Thyroid gland (tissue), 4 donors: ENCODE results near the gene ACSS3. TPM values are rescaled to one million over a fixed set of nuclear protein-coding genes. Genes with fewer than 3 reads are reported as not detected.

Source experiments
- DNase-seq, 2 donors: peaks; one replicate each; pipeline ENCODE4 v3.0.0-alpha.2; 2019
- H3K27ac ChIP-seq, 3 donors: fragments of 200-600 bp; sonication (generic); 1 replicate in 2 of 3; 2 replicates in 1 of 3; pipeline ENCODE4 v1.5.1; 2016 to 2019; ENCODE audit warnings: mild to moderate bottlenecking in 1 of 3, moderate library complexity in 1 of 3
- H3K27me3 ChIP-seq: fragments of 200-600 bp; sonication (generic); one replicate; pipeline ENCODE4 v1.5.1; 2019
- H3K36me3 ChIP-seq, 2 donors: fragments of 200-600 bp; sonication (generic); one replicate each; pipeline ENCODE4 v1.5.1; 2016 to 2019
- H3K4me1 ChIP-seq, 2 donors: fragments of 200-600 bp; sonication (generic); one replicate each; pipeline ENCODE4 v1.5.1; 2017 to 2019
- H3K4me3 ChIP-seq, 3 donors: fragments of 200-600 bp; sonication (generic); replicated peaks in 1 of 3; 1 replicate in 2 of 3; 2 replicates in 1 of 3; pipeline ENCODE4 v1.5.1; 2016; ENCODE audit warnings: mild to moderate bottlenecking in 1 of 3
- H3K9me3 ChIP-seq: fragments of 200-600 bp; sonication (generic); one replicate; pipeline ENCODE4 v1.5.1; 2017
- POLR2A ChIP-seq, 2 donors: fragments of 450-650 bp; IDR thresholded peaks; one replicate each; pipeline ENCODE4 v1.6.1; 2017; ENCODE audit warnings: antibody characterized with exemption in 2 of 2, mild to moderate bottlenecking in 2 of 2, moderate library complexity in 1 of 2
- WGBS, 2 donors: methylation state at CpG; one replicate each; pipeline ENCODE4 v1.1.5; 2017; 5-methylcytosine and 5-hydroxymethylcytosine counted together
- intact Hi-C: fragments of 100-400 bp; cut with DNase I; formaldehyde crosslinking; loops from one replicate; pipeline ENCODE4 v1.15.1; 2023
- total RNA-seq, 4 donors: library from RNA; depleted of rRNA; stranded (reverse); fragments of >200 nt; gene quantifications; one replicate each; pipeline ENCODE4 v1.2.3, GENCODE V29; 2016
- TF ChIP-seq, protein P1 (sequence below), 6 experiments: fragments of 200-600 bp in 3 of 6; fragments of 450-650 bp in 3 of 6; sonication (generic) in 3 of 6; IDR thresholded peaks; one replicate each; pipeline ENCODE4 v1.5.1; 2016 to 2019; ENCODE audit warnings: antibody characterized with exemption in 6 of 6, mild to moderate bottlenecking in 2 of 6, inconsistent platforms in 1 of 6, moderate library complexity in 1 of 6

ACSS3 gene
- total RNA-seq, 4 donors from 2014 or later, result 32.5 to 63.8 (median 41.0) TPM

DNA sequence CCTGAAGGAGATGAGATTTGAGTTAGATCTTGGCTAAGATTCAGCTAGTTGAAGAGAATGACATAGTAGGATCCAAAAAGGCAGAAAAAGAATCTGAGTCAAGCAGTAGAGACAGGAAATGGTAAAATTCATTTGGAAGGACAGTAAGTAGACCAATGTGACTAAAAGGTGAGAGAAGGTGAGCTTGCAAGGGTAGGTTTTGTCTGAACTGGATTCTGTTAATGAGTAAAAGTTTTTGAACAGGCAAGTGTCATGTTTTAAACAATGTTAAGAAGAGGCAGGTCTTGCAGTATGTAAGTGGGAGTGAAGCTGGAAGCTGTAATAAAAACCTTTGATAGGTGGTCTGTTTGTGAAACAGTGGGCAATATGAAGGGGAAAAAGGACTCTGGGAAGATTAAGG, 58.6 kb downstream of the ACSS3 start:
- H3K27me3 ChIP-seq, result no peaks in the 10 kb centered on the region
- intact Hi-C loops, result no loop called here
- TF ChIP-seq, protein P1, sequence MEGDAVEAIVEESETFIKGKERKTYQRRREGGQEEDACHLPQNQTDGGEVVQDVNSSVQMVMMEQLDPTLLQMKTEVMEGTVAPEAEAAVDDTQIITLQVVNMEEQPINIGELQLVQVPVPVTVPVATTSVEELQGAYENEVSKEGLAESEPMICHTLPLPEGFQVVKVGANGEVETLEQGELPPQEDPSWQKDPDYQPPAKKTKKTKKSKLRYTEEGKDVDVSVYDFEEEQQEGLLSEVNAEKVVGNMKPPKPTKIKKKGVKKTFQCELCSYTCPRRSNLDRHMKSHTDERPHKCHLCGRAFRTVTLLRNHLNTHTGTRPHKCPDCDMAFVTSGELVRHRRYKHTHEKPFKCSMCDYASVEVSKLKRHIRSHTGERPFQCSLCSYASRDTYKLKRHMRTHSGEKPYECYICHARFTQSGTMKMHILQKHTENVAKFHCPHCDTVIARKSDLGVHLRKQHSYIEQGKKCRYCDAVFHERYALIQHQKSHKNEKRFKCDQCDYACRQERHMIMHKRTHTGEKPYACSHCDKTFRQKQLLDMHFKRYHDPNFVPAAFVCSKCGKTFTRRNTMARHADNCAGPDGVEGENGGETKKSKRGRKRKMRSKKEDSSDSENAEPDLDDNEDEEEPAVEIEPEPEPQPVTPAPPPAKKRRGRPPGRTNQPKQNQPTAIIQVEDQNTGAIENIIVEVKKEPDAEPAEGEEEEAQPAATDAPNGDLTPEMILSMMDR (IDR thresholded peaks at IDR 0.05), result no peak
- TF ChIP-seq POLR2A (IDR thresholded peaks at IDR 0.05), result no peak

DNA sequence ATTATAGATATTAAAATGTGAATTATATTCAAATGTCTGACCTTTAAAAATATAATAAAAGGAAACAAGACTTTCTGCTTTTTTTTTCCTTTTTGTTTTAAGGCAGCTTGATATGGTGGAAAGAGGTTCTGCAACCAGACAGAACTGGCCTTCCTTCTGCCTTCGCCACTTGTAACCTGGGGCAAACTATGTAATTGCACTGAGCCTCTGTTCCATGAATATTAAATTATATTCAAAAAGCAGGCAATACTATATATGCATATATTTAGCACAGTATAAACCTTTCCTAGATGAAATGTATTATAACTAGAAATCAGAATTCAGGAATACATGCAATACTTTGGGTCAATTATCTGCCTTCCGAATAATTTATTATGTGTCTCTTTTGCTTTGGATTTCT, 59.9 kb downstream of the ACSS3 start:
- Histone ChIP-seq H3K4me3 (no peak overlapping the region), H3K27ac (no peak overlapping the region), H3K36me3 (no peaks in the 10 kb centered on the region), H3K9me3 (no peaks in the 10 kb centered on the region), H3K4me1 (no peaks in the 10 kb centered on the region), H3K27me3 (no peaks in the 10 kb centered on the region)
- TF ChIP-seq, protein P1 (IDR thresholded peaks at IDR 0.05), result no peak
- no peak for TF ChIP-seq POLR2A (IDR thresholded peaks at IDR 0.05)
- intact Hi-C loops, result no loop called here
- no peak for DNase-seq
- 74 to 95% methylated on average over 2 of the region's 2 CpGs for WGBS, 2 donors

More for the DNA sequence above, 58.6 kb downstream of the ACSS3 start:
- H3K9me3 ChIP-seq, result no peaks in the 10 kb centered on the region
- no peaks in the 10 kb centered on the region for H3K4me1 ChIP-seq
- no peak overlapping the region for H3K4me3 ChIP-seq
- DNase-seq, result no peak
- H3K27ac ChIP-seq, result no peak overlapping the region
- no peaks in the 10 kb centered on the region for H3K36me3 ChIP-seq

DNA sequence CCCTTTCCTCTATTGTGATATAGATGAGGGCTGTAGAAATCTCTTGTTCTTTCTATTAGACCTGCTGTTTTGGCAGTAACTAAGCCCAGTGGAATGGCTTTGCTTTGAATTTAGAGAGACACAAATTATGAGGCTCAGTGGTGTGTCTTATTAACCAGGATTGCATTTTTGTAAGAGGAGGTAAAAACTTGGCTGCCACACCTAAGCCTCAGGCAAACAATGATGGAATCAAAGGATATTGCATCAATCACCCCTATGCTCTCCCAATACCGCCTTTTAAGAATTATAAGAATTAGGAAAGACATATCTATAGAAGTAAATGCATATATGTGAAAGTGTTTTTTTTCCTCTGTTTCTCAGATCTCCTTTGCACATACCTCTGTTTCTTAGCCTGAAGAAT, 63.3 kb downstream of the ACSS3 start:
- H3K27me3 ChIP-seq, result no peaks in the 10 kb centered on the region
- no peak for DNase-seq
- WGBS, 2 donors, result 96 to 100% methylated on average over 1 of the region's 1 CpG
- intact Hi-C loops, result no loop called here
- no peaks in the 10 kb centered on the region for H3K9me3 ChIP-seq
- no peak overlapping the region for H3K27ac ChIP-seq
- no peaks in the 10 kb centered on the region for H3K36me3 ChIP-seq
- no peak overlapping the region for H3K4me3 ChIP-seq
- no peak for TF ChIP-seq POLR2A (IDR thresholded peaks at IDR 0.05)
- TF ChIP-seq, protein P1 (IDR thresholded peaks at IDR 0.05), result no peak
- no peaks in the 10 kb centered on the region for H3K4me1 ChIP-seq

DNA sequence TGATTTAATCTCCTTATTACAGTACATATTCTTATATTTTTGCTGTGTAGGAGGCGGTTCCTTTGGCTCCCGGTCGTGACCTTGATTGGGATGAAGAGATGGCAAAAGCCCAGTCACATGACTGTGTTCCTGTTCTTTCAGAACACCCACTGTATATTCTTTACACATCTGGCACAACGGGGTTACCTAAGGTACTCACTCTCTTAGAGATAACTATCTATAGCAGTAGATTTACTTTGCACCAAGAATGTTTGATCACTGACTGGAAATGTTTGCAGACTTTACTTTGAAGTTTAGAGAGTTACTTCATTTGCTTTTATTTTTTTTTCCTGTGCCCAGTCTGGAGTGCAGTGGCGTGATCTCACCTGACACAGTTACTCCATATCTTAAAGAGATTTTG, 65.2 kb downstream of the ACSS3 start:
- Histone ChIP-seq H3K36me3 (no peaks in the 10 kb centered on the region), H3K4me3 (no peak overlapping the region), H3K9me3 (no peaks in the 10 kb centered on the region), H3K4me1 (no peaks in the 10 kb centered on the region), H3K27ac (no peak overlapping the region), H3K27me3 (no peaks in the 10 kb centered on the region)
- no peak for DNase-seq
- 72 to 77% methylated on average over 5 of the region's 5 CpGs for WGBS, 2 donors
- TF ChIP-seq, protein P1 (IDR thresholded peaks at IDR 0.05), result no peak
- no peak for TF ChIP-seq POLR2A (IDR thresholded peaks at IDR 0.05)
- intact Hi-C loops, result no loop called here

DNA sequence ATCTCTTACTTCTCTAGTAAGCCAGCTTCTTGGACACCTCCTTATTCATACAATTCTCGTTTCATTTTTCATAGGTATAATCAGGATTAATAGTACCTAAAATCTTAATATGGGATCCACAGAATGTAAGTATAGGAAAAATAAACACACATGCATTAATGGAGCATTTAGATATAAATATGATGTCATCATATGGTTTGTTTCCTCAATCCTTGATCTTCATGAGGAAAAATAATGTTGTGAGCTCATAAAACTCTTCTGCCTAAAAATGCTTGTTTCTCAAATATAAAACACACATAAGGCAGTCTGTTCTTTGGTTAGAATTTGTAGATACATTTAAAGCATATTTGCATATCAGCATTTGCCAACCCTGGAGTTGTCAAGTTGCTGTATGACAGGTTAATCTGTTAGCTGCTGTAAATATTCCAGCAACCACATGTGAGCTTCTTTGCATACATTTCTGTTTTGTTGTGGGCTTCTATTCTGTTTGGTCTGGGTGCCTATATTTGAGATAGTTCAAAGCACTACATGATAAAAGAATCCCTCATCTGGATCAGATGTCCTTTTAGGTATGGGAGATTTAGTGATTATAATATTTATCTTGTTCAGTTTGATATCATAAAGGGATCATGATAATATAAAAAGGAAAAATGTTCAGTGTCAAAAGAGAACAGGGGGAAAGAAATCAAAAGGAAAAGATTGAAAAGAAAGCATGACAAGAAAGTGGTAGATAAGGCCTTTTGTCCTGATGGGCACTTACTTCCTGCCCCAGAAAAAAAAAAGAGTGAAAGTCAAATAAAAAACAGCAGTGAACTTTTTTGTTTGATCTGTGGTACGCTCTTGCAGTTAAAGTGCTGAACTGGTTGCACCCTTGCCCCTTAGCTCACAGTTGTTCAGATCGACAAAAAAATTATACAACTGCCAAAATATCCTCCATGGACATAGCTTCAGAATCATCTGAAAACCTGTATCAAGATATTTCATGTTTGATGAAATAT, 68.6 kb downstream of the ACSS3 start:
- Histone ChIP-seq H3K27ac (no peak overlapping the region), H3K27me3 (no peaks in the 10 kb centered on the region), H3K36me3 (no peaks in the 10 kb centered on the region), H3K4me1 (no peaks in the 10 kb centered on the region), H3K4me3 (no peak overlapping the region), H3K9me3 (no peaks in the 10 kb centered on the region)
- 78 to 81% methylated on average over 3 of the region's 3 CpGs for WGBS, 2 donors
- DNase-seq, result no peak
- no peak for TF ChIP-seq POLR2A (IDR thresholded peaks at IDR 0.05)
- TF ChIP-seq, protein P1 (IDR thresholded peaks at IDR 0.05), result no peak
- intact Hi-C loops, result no loop called here
